NT2/D1 (cell line): Measurements from ENCODE around the gene HIBADH.

Experiments
- SUZ12 ChIP-seq: IDR thresholded peaks from 2 replicates; pipeline ENCODE4 v1.6.1; 2011; ENCODE audit not compliant: insufficient read length, insufficient read depth; ENCODE audit errors: extremely low read depth
- YY1 ChIP-seq: IDR thresholded peaks from 2 replicates; pipeline ENCODE4 v1.6.1; 2011; ENCODE audit not compliant: insufficient read length, insufficient read depth

DNA sequence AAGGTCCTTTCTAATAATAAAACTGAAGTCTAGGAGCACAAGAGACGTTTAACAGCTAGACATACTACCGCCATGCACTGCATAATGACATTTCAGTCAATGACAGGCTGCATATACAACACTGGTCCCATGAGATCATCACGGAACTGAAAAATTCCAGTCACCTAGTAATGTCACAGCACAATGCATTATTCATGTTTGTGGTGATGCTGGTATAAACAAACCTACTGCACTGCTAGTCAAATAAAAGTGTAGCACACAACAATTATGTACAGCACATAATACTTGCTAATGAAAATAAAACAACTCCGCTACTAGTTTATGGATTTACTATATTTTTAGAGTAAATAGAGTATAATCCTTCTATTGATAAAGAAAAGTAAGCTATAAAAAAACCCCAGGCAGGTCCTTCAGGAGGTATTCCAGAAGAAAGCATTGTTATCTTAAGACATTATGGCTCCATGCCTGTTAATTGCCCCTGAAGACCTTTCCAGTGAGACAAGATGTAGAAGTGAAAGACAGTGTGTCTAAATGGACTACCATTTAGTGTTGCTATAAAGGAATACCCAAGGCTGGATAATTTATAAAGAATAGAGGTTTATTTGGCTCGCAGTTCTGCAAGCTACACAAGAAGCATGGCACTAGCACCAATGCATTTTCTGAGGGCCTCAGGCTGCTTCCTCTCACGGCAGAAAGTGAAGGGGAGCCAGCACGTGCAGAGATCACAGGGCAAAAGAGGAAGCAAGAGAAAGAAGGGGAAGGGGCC, 47.1 kb downstream of the HIBADH start:
- TF ChIP-seq YY1, result no peak
- TF ChIP-seq SUZ12, result no peak
